Activated naive CD4-positive, alpha-beta T cell treated with anti-CD3 and anti-CD28 coated beads for 36 hours (primary cell): ENCODE measurements around the gene USP22. TPM values are rescaled to one million over a fixed set of nuclear protein-coding genes. Genes with fewer than 3 reads are reported as not detected.

Experiments used
- CTCF ChIA-PET: fragments of 350-600 bp; sonication (Branson Sonifier 250); formaldehyde crosslinking; loops from one replicate; lab custom pipeline; 2021; ENCODE audit warnings: antibody characterized with exemption; lab: Charles Lee
- DNase-seq: peaks from one replicate; pipeline ENCODE4 v3.0.0-alpha.2; 2020
- H3K27ac Mint-ChIP-seq: one replicate; pipeline ENCODE4 v1.8.0; 2021; ENCODE audit warnings: mild to moderate bottlenecking, mixed read lengths
- H3K27me3 Mint-ChIP-seq: one replicate; pipeline ENCODE4 v1.8.0; 2021; ENCODE audit warnings: low read depth, mixed read lengths
- H3K36me3 Mint-ChIP-seq: one replicate; pipeline ENCODE4 v1.8.0; 2021; ENCODE audit warnings: low read depth, mixed read lengths
- H3K4me1 Mint-ChIP-seq: one replicate; pipeline ENCODE4 v1.8.0; 2021; ENCODE audit warnings: low read depth, mixed read lengths
- H3K4me3 Mint-ChIP-seq: one replicate; pipeline ENCODE4 v1.8.0; 2021; ENCODE audit warnings: mild to moderate bottlenecking, moderate library complexity, mixed read lengths
- H3K9me3 Mint-ChIP-seq: one replicate; pipeline ENCODE4 v1.8.0; 2021; ENCODE audit warnings: mixed read lengths
- intact Hi-C: fragments of 100-400 bp; cut with micrococcal nuclease; formaldehyde crosslinking; loops from one replicate; pipeline ENCODE4 v1.15.1; 2023
- total RNA-seq, 2 experiments: library from RNA; stranded (reverse); gene quantifications; one replicate each; pipeline ENCODE4 v1.2.3, GENCODE V29; 2021

The USP22 gene
- total RNA-seq, 2 experiments from 2014 or later = 140 to 144 TPM

DNA sequence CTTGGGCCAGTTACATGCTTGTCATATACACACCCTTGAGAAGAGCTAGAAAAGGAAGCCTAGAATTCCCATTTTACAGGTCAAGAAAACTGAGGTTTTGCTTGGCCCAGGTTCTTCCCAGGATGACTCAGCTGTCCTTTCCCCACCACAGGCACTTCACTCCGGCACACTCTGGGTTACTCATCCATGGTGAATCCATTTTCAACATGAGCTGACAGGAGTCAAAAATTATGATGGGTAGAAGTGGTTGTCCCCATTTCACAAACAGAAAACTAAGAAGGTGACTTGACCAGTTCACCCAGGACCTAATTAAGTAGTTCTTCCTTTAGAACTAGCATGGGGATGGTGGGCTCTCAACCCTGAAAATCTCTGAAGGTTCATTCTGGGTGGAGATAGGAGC is 67.2 kb downstream of the USP22 start:
- CTCF ChIA-PET = interaction anchor here (2.5 kb wide), 1 partner anchor 18 kb away, joined by 12 read pairs; no protein-coding TSS in a partner anchor
- Mint-ChIP-seq H3K4me3 (no peak overlapping the region), H3K4me1 (no peaks in the 10 kb centered on the region), H3K27me3 (peaks cover 14% of the 10 kb centered on the region), H3K36me3 (no peaks in the 10 kb centered on the region), H3K9me3 (no peaks in the 10 kb centered on the region), H3K27ac (no peak overlapping the region)
- intact Hi-C loops = no loop called here
- DNase-seq = no peak

DNA sequence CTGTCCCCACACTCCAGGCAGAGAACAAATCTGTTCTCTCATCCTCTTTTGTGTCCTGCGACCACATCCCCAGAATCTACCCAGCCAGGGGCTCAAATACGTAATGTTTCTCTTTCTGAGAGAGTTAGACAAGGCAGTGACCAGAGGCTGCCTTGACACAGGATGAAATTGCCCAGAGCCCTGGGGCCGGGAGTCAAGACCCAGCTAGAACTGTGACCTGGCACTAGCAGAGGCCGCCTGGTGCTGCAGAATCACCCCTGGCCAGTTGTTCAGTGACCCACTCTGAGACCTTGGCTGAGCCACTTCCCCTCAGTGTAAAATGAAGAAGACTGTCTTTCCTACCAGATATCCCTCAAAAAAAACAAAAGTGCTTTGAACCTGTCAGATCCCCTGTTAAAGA is 72.5 kb downstream of the USP22 start:
- no peak overlapping the region for H3K4me3 Mint-ChIP-seq

DNA sequence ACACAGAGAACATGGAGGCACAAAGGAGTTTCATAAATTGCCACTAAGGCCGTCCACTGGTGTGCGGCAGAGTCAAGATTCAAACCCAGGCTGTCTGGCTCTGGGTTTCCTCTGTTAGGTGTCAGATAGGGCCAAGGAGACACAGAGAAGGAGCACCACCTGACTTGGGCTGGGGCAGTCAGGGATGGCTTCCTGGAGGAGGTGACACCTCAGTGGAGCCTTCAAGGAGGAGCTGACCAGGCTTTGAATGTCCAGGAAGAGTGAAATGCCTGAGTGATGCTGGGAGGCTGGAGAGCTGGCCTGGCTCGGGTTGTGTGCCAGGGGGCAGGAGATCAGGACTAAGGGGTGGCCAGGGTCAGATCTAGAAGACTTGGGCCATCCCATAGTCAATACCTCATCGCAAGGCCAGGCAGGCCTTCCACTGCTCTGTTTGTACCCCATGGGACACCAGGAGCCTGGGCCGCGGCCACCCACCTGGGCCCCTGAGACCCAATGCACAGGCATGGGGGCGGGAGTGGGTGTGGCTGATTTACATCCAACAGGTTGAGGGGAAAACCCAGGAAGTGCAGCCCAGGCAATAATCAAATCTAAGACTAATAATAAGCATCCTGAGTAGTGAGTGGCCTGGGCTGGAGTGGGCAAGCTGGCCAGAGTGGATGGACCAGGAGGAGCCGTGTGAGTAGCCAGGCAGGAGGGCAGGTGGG is 73.7 kb downstream of the USP22 start:
- no peaks in the 10 kb centered on the region for H3K36me3 Mint-ChIP-seq
- DNase-seq = no peak
- no peaks in the 10 kb centered on the region for H3K9me3 Mint-ChIP-seq
- H3K27ac Mint-ChIP-seq = no peak overlapping the region
- no peak overlapping the region for H3K4me3 Mint-ChIP-seq
- CTCF ChIA-PET = no interaction called here
- peaks cover 8% of the 10 kb centered on the region for H3K4me1 Mint-ChIP-seq
- no peaks in the 10 kb centered on the region for H3K27me3 Mint-ChIP-seq
- intact Hi-C loops = no loop called here

More for the DNA sequence above, 72.5 kb downstream of the USP22 start:
- CTCF ChIA-PET = no interaction called here
- no peak for DNase-seq
- Mint-ChIP-seq H3K9me3 (no peaks in the 10 kb centered on the region), H3K36me3 (no peaks in the 10 kb centered on the region), H3K4me1 (peaks cover 8% of the 10 kb centered on the region), H3K27me3 (no peaks in the 10 kb centered on the region), H3K27ac (no peak overlapping the region)
- intact Hi-C loops = no loop called here

DNA sequence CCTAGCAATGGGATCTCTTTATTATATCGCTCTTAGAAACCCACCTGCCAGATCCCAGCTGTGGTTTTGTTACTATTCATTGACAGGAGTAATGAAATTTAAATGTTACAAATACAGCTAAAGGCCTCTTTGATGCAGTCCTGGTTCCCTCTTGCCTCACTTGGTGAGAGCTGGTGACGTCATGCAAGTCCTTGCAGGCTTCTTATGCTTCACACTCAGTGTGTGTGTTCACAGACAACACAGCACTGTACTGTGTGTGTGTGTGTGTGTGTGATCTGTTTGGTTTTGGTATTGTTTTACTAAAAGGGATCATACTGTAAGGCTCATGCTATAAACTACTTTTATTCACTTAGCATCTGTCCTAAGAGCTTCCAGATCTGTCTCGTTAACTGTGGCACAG is 75.0 kb downstream of the USP22 start:
- no peak overlapping the region for H3K27ac Mint-ChIP-seq
- no peak for DNase-seq
- H3K4me3 Mint-ChIP-seq = no peak overlapping the region
- H3K9me3 Mint-ChIP-seq = no peaks in the 10 kb centered on the region
- H3K4me1 Mint-ChIP-seq = peaks cover 8% of the 10 kb centered on the region
- no peaks in the 10 kb centered on the region for H3K27me3 Mint-ChIP-seq
- CTCF ChIA-PET = no interaction called here
- intact Hi-C loops = no loop called here
- no peaks in the 10 kb centered on the region for H3K36me3 Mint-ChIP-seq

DNA sequence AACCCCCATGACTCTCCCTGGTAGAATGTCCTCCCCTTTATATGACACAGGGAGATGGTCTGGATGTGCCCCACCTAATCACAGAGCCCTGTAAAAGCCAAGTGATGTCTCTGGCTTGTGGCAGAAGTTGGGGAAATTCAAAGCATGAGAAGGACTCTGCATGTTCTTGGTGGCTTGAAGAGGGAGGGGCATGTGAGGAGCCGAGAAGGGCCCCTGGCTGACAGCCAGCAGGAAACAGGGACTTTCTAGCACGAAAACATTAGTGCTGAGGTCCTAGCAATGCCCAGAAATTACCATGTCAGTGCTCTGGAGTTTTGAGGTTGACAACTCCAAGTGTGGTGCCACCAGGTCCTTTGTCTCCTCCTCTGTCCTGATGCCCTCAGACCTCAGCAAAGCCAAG is 75.9 kb downstream of the USP22 start:
- Mint-ChIP-seq H3K27me3 (no peaks in the 10 kb centered on the region), H3K27ac (no peak overlapping the region), H3K4me3 (no peak overlapping the region), H3K36me3 (no peaks in the 10 kb centered on the region), H3K9me3 (no peaks in the 10 kb centered on the region), H3K4me1 (peaks cover 8% of the 10 kb centered on the region)
- intact Hi-C loops = no loop called here
- DNase-seq = peak; percentile 53
- CTCF ChIA-PET = no interaction called here

DNA sequence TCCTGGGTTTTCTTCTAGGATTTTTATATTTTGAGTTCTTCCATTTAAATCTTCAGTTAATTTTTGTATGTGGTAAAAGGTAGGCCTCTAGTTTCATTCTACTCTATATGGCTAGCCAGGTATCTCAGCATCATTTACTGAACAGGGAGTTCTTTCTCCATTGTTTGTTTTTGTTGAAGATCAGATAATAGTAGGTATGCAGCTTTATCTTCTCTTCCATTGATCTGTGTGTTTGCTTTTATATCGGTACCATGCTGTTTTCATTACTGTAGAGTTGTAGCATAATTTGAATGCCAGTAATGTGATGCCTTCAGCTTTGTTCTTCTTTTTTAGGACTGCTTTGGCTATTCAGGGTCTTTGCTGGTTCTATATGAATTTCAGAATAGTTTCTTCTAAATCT is 77.3 kb downstream of the USP22 start:
- Mint-ChIP-seq H3K4me3 (no peak overlapping the region), H3K4me1 (peaks cover 8% of the 10 kb centered on the region), H3K36me3 (no peaks in the 10 kb centered on the region), H3K27ac (no peak overlapping the region), H3K27me3 (no peaks in the 10 kb centered on the region), H3K9me3 (no peaks in the 10 kb centered on the region)
- CTCF ChIA-PET = no interaction called here
- intact Hi-C loops = no loop called here
- no peak for DNase-seq

DNA sequence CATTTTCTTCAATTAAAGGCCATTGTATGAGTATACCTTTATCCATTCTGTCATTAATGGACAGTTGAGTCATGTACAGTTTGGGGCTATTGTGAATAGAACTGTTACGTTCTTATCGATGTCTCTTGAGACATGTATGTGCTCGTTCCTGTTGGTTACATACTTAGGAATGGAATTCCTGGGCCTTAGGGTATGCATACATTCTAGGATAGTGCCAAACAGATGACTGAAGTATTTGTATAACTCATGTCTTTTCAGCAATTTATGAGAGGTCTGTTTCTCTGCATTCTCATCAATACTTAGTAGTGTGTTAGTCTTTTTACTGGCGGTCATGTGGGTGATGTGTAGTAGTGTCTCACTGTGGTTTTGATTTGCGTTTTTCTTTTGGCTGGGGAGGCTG is 81.2 kb downstream of the USP22 start:
- Mint-ChIP-seq H3K27me3 (peaks cover 5% of the 10 kb centered on the region), H3K4me1 (no peaks in the 10 kb centered on the region), H3K36me3 (no peaks in the 10 kb centered on the region), H3K27ac (no peak overlapping the region), H3K4me3 (no peak overlapping the region), H3K9me3 (no peaks in the 10 kb centered on the region)
- DNase-seq = no peak
- CTCF ChIA-PET = no interaction called here
- intact Hi-C loops = no loop called here

DNA sequence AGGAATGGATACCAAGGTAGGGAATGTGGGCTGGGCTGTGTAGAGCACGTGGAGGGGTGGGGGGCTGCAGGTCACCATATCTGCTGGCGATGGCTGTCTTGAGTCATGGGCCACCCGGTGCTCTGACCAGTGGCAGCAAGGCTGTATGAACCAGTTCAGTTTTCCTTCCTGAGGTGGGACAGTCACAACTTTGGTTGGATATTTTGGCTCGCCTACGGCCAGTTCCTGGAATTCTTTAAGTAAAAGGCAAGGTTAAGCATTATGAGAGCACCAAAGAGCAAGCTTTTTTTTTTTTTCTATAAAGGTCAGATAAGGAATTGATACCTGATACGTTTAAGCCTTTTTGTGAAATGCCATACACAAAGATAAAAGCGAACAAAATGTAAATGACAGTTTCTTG is 81.9 kb downstream of the USP22 start:
- Mint-ChIP-seq H3K27ac (no peak overlapping the region), H3K27me3 (peaks cover 8% of the 10 kb centered on the region), H3K4me3 (no peak overlapping the region), H3K4me1 (no peaks in the 10 kb centered on the region), H3K9me3 (no peaks in the 10 kb centered on the region), H3K36me3 (no peaks in the 10 kb centered on the region)
- CTCF ChIA-PET = no interaction called here
- intact Hi-C loops = no loop called here
- DNase-seq = no peak

DNA sequence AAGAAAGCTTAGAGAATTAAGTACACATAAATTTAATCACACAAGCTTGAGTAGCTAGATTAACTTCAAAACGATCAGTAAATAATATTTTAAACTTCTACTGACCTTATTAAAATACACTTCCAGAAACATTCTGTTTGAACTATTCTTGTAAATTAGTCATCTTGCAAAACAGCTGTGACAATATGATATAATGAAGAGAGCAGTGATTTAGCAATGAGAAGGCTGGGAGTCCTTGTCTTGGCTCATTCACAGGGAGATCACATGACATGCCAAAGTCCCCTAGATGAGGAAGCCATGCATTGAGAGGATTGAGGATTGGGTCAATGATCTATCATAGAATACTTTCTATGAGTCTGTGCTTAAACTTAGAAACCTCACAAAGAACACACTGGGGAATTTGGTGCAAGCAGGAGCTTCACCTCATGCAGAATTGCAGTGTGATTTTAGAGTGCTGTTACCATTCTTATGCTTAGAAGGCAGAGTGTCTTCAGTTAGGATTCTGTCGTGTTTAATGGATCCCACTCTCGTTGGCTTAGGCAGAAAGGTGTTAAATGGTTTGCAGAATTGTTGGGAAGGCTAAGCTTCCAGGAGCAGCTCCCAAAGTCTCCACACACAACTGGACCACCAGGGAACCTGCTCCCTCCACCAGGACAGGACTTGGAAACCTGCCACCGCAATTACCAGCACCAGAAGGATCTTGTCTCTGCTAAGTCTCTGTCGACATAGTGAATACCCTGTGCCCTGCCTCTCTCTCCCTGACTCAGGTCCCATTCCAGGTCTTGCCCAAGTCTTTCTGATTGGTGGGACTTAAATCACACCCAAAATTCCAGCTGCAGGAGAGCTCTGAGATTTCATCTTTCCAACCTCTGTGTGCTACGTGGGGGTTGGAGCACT is 87.1 kb downstream of the USP22 start:
- Mint-ChIP-seq H3K9me3 (no peaks in the 10 kb centered on the region), H3K27me3 (peaks cover 20% of the 10 kb centered on the region), H3K4me1 (no peaks in the 10 kb centered on the region), H3K27ac (no peak overlapping the region), H3K4me3 (no peak overlapping the region), H3K36me3 (no peaks in the 10 kb centered on the region)
- CTCF ChIA-PET = interaction anchor here (0.8 to 1.3 kb wide), 3 partner anchors 22 to 37 kb away, joined by 3 to 5 read pairs (median 3); no protein-coding TSS in a partner anchor
- DNase-seq = no peak
- intact Hi-C loops = no loop called here

DNA sequence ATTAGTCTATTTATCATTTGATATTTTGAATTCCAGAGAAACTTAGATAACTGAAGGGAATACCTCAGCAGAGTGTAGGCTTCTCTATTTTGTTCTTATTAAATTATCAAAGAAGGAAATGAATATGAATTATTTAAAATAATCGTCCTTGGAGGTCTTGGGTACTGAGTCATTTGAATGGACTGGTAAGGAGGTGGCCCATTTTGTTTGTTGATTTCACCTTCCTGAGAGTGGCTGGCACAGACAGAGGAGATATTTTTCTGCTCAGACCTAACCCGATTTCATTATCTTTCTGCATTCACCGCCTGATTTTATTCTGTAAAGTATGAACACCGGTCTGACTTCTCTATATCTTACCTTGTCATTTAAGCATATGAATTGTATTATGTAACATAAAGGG is 88.0 kb downstream of the USP22 start:
- CTCF ChIA-PET = no interaction called here
- Mint-ChIP-seq H3K4me1 (no peaks in the 10 kb centered on the region), H3K27ac (no peak overlapping the region), H3K36me3 (no peaks in the 10 kb centered on the region), H3K9me3 (no peaks in the 10 kb centered on the region), H3K4me3 (no peak overlapping the region), H3K27me3 (peaks cover 20% of the 10 kb centered on the region)
- DNase-seq = no peak
- intact Hi-C loops = no loop called here

DNA sequence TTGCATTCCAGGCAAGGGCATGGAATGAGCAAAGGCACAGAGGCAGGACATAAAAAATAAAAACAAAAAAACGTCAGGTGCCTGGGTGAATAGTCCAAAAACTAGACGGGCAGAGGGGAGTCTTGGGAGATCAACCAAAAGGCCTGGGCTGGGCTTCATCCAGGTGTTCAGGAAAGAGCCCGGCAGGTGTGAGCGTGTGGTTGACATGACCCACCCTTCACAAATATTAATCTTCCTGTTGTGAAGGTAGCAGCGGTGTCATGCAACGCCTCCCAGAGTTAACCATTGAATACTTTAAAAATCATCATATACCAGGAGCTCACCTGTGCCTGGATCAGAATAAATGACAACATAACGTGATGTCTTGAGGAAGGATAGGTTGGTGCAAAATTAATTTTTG is 90.6 kb downstream of the USP22 start:
- intact Hi-C loops = no loop called here
- Mint-ChIP-seq H3K4me1 (peaks cover 4% of the 10 kb centered on the region), H3K27me3 (peaks cover 18% of the 10 kb centered on the region), H3K9me3 (no peaks in the 10 kb centered on the region), H3K27ac (no peak overlapping the region), H3K36me3 (no peaks in the 10 kb centered on the region), H3K4me3 (no peak overlapping the region)
- no peak for DNase-seq
- CTCF ChIA-PET = interaction anchor here (0.6 to 1.2 kb wide), 2 partner anchors 41 to 163 kb away, joined by 3 read pairs; no protein-coding TSS in a partner anchor
